Endothelial cell of umbilical vein (primary cell): ENCODE results near the gene NXPH1. TPM values are rescaled to one million over a fixed set of nuclear protein-coding genes. Genes with fewer than 3 reads are reported as not detected.

ENCODE experiments used
- BruUV-seq: library from RNA; stranded (reverse); fragments of 400-500 nt; replicated peaks from 2 replicates; lab custom pipeline; 2021; lab: Mats Ljungman, UMichigan
- CTCF ChIA-PET: fragments of 300-600, 350-600 bp; sonication (Branson Sonifier 250); formaldehyde crosslinking; loops from one replicate; lab custom pipeline; 2021; ENCODE audit warnings: antibody characterized with exemption, inconsistent platforms; lab: Charles Lee
- POLR2A ChIA-PET: fragments of 300-600, 350-600 bp; sonication (Branson Sonifier 250); formaldehyde crosslinking; loops from one replicate; lab custom pipeline; 2021; ENCODE audit warnings: antibody characterized with exemption, inconsistent platforms; lab: Charles Lee
- DNase-seq: peaks from one replicate; pipeline ENCODE4 v3.0.0-alpha.2; 2011; ENCODE audit warnings: low read depth, low spot score
- FAIRE-seq: peaks from 2 replicates; lab custom pipeline; 2011; peaks lifted over from hg19 to GRCh38; lab: Jason Lieb, UNC
- H2AFZ ChIP-seq: 2 replicates; pipeline ENCODE4 v1.6.0; 2012; ENCODE audit warnings: low read depth, low read length, control low read depth, inconsistent platforms
- H3K27ac ChIP-seq: 2 replicates; pipeline ENCODE4 v1.5.1; 2011; ENCODE audit warnings: low read depth, mild to moderate bottlenecking, control low read depth, low read length, moderate library complexity; ENCODE audit not compliant: insufficient read depth
- H3K27me3 ChIP-seq, 2 experiments: 2 replicates each; pipeline versions ENCODE4 v1.6.0 to v1.6.1; 2011; ENCODE audit warnings: low read length in 2 of 2, mixed read lengths in 1 of 2; ENCODE audit not compliant: control insufficient read depth in 2 of 2, insufficient read depth in 2 of 2
- H3K36me3 ChIP-seq, 2 experiments: 2 replicates in 1 of 2; 3 replicates in 1 of 2; pipeline ENCODE4 v1.5.1; 2011; ENCODE audit warnings: low read length in 2 of 2, mild to moderate bottlenecking in 1 of 2, moderate library complexity in 1 of 2; ENCODE audit not compliant: control insufficient read depth in 2 of 2, insufficient read depth in 2 of 2; ENCODE audit errors: extremely low read depth in 1 of 2
- H3K4me1 ChIP-seq: 3 replicates; pipeline ENCODE4 v1.5.1; 2011; ENCODE audit warnings: mild to moderate bottlenecking, low read length; ENCODE audit not compliant: control insufficient read depth, insufficient read depth; ENCODE audit errors: extremely low read depth
- H3K4me2 ChIP-seq: 2 replicates; pipeline ENCODE4 v1.6.1; 2011; ENCODE audit warnings: low read length, control low read depth, mixed read lengths; ENCODE audit not compliant: insufficient read depth
- H3K4me3 ChIP-seq, 3 experiments: fragments of 200-600 bp in 1 of 3; sonication (generic), shearing (Covaris generic) in 1 of 3; replicated peaks in 1 of 3; 2 replicates each; pipeline ENCODE4 v1.5.1; 2011 to 2016; ENCODE audit warnings: control low read depth in 3 of 3, low read length in 3 of 3, mild to moderate bottlenecking in 2 of 3, inconsistent platforms in 1 of 3, low read depth in 1 of 3, moderate library complexity in 1 of 3; ENCODE audit not compliant: insufficient read depth in 1 of 3
- H3K79me2 ChIP-seq: 2 replicates; pipeline ENCODE4 v1.6.0; 2012; ENCODE audit warnings: low read length, inconsistent platforms; ENCODE audit not compliant: control insufficient read depth, insufficient read depth
- H3K9ac ChIP-seq: replicated peaks from 2 replicates; pipeline ENCODE3; 2011; ENCODE audit warnings: low read length, control low read depth; ENCODE audit not compliant: insufficient read depth; ENCODE audit errors: extremely low read depth
- H3K9me1 ChIP-seq: replicated peaks from 3 replicates; pipeline ENCODE4 v1.6.0; 2011; ENCODE audit warnings: mild to moderate bottlenecking, low read length; ENCODE audit not compliant: control insufficient read depth, insufficient read depth; ENCODE audit errors: extremely low read depth
- H3K9me3 ChIP-seq: replicated peaks from 2 replicates; pipeline ENCODE4 v1.5.1; 2012; ENCODE audit warnings: low read length, inconsistent platforms; ENCODE audit not compliant: control insufficient read depth, insufficient read depth
- H4K20me1 ChIP-seq: replicated peaks from 2 replicates; pipeline ENCODE3; 2011; ENCODE audit warnings: mild to moderate bottlenecking, low read length; ENCODE audit not compliant: control insufficient read depth, insufficient read depth; ENCODE audit errors: extremely low read depth
- FOS ChIP-seq: IDR thresholded peaks from 2 replicates; pipeline ENCODE4 v1.6.1; 2011; ENCODE audit warnings: mild to moderate bottlenecking, low read length, moderate library complexity, borderline replicate concordance; ENCODE audit not compliant: insufficient read depth
- GATA2 ChIP-seq: IDR thresholded peaks from 2 replicates; pipeline ENCODE4 v1.7.0; 2011; ENCODE audit warnings: low read depth, mild to moderate bottlenecking, moderate library complexity, mixed read lengths, low read length; ENCODE audit not compliant: insufficient read length, insufficient read depth
- MAX ChIP-seq: IDR thresholded peaks from 2 replicates; pipeline ENCODE4 v1.6.1; 2011; ENCODE audit not compliant: insufficient read depth, insufficient read length
- POLR2A ChIP-seq: IDR thresholded peaks from 2 replicates; pipeline ENCODE4 v1.6.1; 2012; ENCODE audit warnings: low read depth, mild to moderate bottlenecking, control low read depth, low read length
- dilution Hi-C: fragments of 300-500 bp; cut with MboI; formaldehyde crosslinking; loops from one replicate; pipeline ENCODE4 v1.15.0; 2019; ENCODE audit warnings: low sequenced_read_pairs; ENCODE audit not compliant: extremely low pct_ligation_motif_present
- intact Hi-C: fragments of 100-400 bp; cut with micrococcal nuclease; formaldehyde crosslinking; loops from one replicate; pipeline ENCODE4 v1.10.0; 2022
- polyA plus RNA-seq, 4 experiments: library from polyadenylated mRNA; depleted of rRNA in 3 of 4; stranded (reverse) in 3 of 4; unstranded in 1 of 4; fragments of >200 nt; gene quantifications; 2 replicates each; pipeline versions ENCODE4 v1.2.1 to v1.2.3, GENCODE V29; 2011 to 2012; ENCODE audit warnings: missing spikeins in 1 of 4
- total RNA-seq: library from RNA; stranded (reverse); gene quantifications from 2 replicates; pipeline ENCODE4 v1.2.3, GENCODE V29; 2021
- TF ChIP-seq, protein P1 (sequence below), 2 donors: IDR thresholded peaks; 1 replicate in 1 of 2; 2 replicates in 1 of 2; pipeline ENCODE4 v1.5.1; 2011; ENCODE audit warnings: low read length in 2 of 2, mild to moderate bottlenecking in 2 of 2, moderate library complexity in 2 of 2, control low read depth in 1 of 2, inconsistent platforms in 1 of 2, low read depth in 1 of 2; ENCODE audit not compliant: insufficient read depth in 1 of 2; ENCODE audit errors: extremely low read depth in 1 of 2

The NXPH1 gene
- total and polyA plus RNA-seq, 2 donors (not counting 3 experiments of a cell fraction or from before 2014, with no cell fraction given), result not detected

DNA sequence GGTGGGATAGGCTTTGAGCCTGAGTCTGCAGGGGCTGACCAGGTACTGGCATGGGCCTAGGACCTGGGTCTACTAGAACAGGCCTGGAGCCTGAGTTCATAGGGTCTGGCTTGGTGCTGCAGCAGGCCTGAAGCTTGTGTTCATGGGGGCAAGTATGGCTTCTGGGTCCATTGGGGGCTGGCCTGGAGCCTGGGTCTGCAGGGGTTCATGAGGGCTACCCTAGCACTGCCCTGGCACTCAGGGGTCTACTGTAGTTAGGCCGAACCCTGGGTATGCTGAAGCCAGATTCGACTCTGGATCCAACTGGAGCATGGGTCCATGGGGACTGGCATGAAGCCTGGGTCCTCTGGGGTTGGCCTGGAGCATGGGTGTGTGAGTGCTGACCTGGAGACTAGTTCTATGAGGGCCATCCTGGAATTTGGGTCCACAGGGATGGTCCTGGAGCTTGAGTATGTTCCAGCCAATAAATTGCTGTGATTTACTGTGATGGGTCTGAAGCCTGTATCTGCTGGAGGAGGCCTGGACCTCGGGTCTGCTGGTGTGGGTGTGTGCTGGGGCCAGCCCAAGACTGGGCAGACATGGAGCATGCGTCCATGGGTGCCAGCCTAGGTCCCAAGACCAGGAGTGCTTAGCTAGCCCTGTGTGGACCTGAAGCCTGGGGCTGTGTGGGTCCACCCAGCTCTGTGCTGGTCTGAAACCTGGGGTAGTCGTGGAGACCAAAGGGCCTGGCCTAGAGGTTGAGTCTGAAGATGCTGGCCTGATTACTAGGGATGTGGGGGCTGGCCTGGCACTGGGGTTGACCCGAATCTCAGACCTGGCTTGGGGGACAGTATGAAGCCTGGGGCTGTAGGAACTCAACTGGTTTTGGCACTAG lies 235.5 kb downstream of the NXPH1 start:
- CTCF ChIA-PET, result no interaction called here
- H3K27me3 ChIP-seq, result no peaks in the 10 kb centered on the region
- FAIRE-seq (no peak), DNase-seq (no peak)
- intact Hi-C loops (no loop called here), dilution Hi-C loops (no loop called here)
- no peak overlapping the region for H3K9ac ChIP-seq
- POLR2A ChIA-PET, result no interaction called here
- no TSS peak for BruUV-seq
- TF ChIP-seq FOS, result no peak
- TF ChIP-seq POLR2A, result no peak
- no peak for TF ChIP-seq GATA2
- no peak for TF ChIP-seq MAX
- TF ChIP-seq, protein P1, sequence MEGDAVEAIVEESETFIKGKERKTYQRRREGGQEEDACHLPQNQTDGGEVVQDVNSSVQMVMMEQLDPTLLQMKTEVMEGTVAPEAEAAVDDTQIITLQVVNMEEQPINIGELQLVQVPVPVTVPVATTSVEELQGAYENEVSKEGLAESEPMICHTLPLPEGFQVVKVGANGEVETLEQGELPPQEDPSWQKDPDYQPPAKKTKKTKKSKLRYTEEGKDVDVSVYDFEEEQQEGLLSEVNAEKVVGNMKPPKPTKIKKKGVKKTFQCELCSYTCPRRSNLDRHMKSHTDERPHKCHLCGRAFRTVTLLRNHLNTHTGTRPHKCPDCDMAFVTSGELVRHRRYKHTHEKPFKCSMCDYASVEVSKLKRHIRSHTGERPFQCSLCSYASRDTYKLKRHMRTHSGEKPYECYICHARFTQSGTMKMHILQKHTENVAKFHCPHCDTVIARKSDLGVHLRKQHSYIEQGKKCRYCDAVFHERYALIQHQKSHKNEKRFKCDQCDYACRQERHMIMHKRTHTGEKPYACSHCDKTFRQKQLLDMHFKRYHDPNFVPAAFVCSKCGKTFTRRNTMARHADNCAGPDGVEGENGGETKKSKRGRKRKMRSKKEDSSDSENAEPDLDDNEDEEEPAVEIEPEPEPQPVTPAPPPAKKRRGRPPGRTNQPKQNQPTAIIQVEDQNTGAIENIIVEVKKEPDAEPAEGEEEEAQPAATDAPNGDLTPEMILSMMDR (IDR thresholded peaks at IDR 0.05; ENCODE audit: extremely low read depth in 1 of 2, insufficient read depth in 1 of 2, low read depth in 1 of 2, low read length in 2 of 2), result no peak
- H3K27ac ChIP-seq, result no peak overlapping the region
- no peaks in the 10 kb centered on the region for H3K9me1 ChIP-seq
- H4K20me1 ChIP-seq, result no peaks in the 10 kb centered on the region
- H3K36me3 ChIP-seq, result no peaks in the 10 kb centered on the region
- no peak overlapping the region for H3K4me2 ChIP-seq
- no peaks in the 10 kb centered on the region for H3K4me1 ChIP-seq
- H3K9me3 ChIP-seq, result peaks cover 4% of the 10 kb centered on the region
- no peaks in the 10 kb centered on the region for H3K79me2 ChIP-seq
- H3K4me3 ChIP-seq, result no peak overlapping the region
- no peak overlapping the region for H2AFZ ChIP-seq
